PC-9 (cell line): ENCODE measurements around the gene SELENOH.

Experiments
- CTCF ChIP-seq: fragments of 200-600 bp; sonication (generic); conservative IDR thresholded peaks from 2 replicates; pipeline ENCODE4 v1.6.1; 2017; ENCODE audit warnings: mixed run types, antibody characterized with exemption, mild to moderate bottlenecking, moderate library complexity
- EZH2 ChIP-seq: fragments of 200-600 bp; sonication (generic); IDR thresholded peaks from 2 replicates; pipeline ENCODE4 v1.8.0; 2017; ENCODE audit warnings: antibody characterized with exemption, low read depth

- no peak for TF ChIP-seq CTCF
- no peak for TF ChIP-seq EZH2
These were observed 31.4 kb upstream of the SELENOH start for GRCh38 chr11:57709802-57710367.
